Embryonic facial prominence (tissue), 1 donor: ENCODE results near the gene TGM4.

Source experiments
- DNase-seq: peaks from one replicate; pipeline ENCODE4 v3.0.0-alpha.2; 2016; ENCODE audit errors: extremely low spot score

Gene TGM4

DNA sequence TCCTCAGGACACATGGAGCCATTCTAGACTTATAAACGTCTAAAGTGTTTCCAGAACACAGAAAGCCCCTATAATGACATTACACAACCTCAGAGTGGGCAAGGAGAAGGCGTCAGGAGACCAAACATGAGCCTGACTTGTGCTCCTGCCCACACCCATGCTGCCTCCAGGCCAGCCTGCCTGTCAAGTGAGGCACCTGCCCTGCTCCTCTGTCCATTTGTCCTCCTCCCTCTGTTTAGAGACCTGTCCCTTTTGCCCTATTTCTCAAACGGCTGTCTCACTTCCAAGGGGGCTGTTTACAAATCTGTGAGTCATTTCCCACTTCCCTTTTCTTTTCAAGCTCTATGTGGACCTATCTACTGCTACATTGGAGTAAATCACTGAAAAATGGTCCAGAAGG is 80.6 kb downstream of the TGM4 start:
- DNase-seq, result no peak

DNA sequence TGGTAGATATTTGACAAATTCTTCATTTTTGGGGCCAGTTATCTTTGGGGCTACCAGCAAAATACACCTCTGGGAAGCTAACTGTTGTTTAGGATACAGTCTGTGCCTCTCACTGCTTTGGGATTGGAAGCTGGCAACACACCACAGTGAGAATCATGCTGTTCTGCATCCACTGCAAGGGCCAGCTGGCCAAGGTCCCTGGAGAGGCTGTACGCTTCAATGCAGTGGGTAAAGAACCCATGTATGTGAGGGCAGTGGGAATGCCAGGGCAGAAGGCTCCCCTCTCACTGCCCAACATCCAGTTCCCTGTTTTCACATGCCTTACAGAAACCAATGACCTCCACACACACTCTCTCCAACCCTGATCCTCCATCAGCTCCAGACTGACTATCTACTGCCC is 81.5 kb downstream of the TGM4 start:
- DNase-seq, result no peak

DNA sequence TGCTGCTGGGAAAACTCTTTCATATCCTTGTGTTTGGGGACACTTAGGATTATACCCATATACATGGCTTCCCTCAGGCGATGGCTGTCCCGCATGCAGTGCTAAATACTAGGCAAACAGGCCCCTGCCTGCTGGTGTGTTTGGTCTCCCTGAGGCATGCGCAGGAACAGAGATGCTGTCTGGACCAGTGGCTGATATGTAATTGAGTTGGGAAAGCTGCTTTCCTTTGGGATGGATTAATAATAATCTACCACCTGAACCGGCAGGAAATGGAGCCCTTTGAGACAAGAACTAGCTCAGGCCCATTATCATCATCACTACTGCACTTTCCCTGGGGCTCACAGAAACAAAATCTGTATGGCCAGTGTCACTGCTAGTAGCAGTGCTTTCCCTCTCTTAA is 83.6 kb downstream of the TGM4 start:
- DNase-seq, result no peak

DNA sequence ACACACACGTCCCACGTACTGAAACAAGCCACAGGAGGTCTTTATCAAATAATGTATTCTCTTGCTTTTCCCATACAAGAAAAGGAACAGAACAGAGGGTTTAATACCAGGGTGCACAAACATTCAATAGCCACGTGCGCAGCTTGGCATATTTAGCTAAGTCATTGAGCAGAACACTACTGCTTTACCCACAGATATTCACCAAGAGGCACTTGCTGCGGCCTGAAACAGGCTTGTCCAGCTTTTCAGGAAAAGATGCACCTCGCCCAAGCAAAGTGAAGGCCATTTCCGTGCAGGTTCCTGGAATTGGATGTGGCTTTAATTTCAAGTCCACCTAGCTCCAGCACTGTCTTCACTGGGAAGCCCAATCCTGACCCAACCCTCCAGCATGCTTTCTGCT is 84.0 kb downstream of the TGM4 start:
- no peak for DNase-seq

DNA sequence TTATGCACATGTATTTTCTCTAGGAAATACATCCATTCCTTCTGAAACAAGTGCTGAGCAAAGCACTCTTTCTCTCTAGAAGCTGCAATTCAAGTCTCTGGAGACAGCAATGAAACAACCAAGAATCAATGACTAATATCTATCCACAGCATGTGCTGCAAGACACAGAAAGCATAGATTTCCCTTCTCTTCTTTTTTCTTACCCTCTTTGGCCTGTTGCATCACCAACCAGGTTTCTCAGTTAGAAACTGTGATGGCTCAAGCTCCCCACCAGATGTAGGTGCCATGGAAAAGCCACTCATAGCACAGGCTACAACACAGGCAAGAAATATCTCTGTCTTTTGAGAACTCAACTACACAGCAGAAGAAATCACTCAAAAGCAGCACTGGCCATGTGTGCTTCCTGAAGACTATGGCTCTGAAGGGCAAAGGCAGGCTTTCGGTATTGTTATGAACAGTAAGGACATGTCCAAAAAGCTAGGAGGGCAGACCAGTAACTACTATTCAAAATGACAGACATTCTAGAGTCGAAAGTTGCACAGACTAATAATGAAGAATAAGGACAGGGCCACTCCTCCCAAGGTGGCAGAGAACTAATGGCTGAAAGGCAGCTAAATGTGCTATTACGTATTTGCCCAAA is 86.1 kb downstream of the TGM4 start:
- no peak for DNase-seq

DNA sequence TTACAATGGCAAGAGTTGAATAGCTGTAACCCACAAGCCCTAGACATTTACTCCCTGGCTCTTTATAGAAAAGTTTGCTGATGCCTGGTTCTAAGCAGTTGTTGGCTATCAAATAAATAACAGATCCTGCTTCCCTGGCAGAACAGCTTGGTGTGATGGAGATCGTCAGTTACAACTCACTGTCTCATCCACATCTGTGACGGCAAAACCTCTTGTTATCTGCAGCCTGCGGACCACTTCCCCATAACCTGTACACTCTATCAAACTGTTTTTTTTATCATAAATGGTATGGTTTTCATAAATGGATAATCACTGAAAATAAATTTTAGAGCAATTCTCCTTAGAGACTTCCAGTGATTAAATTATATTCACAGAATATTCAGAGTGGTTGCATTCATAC is 87.5 kb downstream of the TGM4 start:
- no peak for DNase-seq

DNA sequence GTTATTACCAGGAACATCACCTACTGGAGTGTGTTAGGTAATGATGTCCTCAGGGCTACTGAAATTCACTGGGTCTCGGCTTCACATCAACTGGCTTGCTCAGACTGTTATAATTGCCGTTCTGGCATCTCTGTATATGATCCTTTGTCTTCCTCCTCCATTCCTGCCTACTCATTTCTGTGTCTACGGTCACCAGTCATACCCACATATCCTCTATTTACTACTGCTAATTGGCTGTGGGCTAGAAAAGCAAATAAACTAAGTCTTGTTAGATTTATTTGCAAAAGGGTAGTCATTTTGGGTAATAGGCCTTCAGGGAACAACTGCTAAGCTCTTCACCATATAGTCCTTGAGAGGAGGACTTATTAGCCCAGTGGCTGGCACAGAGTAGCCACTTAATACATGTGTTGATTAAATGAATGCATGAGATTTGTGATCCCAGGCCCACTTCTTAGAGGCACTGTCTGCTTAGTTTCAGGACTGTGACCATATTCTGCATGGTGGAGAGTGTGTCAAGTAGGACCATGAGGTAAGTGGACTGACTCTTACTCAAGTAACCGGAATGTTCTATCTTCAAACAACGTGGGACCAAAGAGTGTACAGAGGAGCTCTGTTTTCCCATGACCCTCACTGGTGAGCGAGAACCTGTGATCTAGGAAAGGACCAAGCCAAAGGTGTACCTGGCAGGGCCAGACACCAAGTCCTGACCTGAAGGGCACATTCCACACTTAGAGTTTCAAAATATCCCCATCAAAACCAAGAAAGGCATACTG is 88.4 kb downstream of the TGM4 start:
- no peak for DNase-seq

DNA sequence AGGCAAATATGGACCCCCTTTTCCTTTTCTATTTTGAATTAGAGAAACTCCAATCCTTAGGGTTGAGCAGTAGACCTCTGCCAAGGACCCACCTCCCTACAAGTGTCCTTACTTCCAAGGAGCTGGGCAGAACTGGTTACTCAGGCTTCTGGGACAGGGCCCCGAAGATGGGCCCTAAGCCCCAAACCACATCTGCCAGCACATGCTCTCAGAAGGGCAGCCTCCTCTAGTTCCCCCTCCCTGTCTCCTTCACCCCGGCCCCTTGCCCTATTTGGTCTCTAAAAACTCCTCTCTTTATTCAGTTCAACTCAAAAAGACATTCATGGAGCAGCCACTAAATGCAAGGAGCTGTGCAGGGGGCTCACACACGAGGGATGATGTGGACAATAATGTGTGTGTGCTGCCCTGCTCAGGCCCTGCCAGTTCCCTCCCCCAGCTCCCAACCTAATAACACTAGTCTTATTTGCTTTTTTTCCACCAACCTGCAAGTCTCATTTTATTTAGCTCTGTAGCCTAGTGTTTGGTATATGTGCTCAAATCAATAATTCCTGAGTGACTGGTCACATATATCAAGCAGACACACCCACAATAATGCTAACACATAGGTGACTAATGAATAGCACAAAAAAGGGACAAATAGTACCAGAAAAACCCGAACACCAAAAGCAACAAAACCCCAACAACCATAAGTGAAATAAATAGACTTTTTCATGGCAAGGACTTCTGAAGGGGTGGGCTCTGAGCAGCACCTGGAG is 89.3 kb downstream of the TGM4 start:
- no peak for DNase-seq
